Activated T-helper 17 cell treated with anti-CD3 and anti-CD28 coated beads, Interleukin-2, amount 50 U/mL, for 72 hours (primary cell): Measurements from ENCODE around the gene MED29. TPM values are rescaled to one million over a fixed set of nuclear protein-coding genes. Genes with fewer than 3 reads are reported as not detected.

ENCODE experiments used
- total RNA-seq, 2 donors: library from RNA; stranded (reverse); gene quantifications; one replicate each; pipeline ENCODE4 v1.2.3, GENCODE V29; 2022

MED29 gene
- total RNA-seq, 2 donors from 2014 or later, result 24.6 to 27.7 TPM

Other genes with a start within 250 kb of the MED29 start
- not detected for gene NCCRP1, start 194.4 kb upstream of the MED29 start, total RNA-seq
- gene SYCN, start 187.1 kb upstream of the MED29 start, total RNA-seq, result not detected
- not detected for gene IFNL3, start 146.4 kb upstream of the MED29 start, total RNA-seq
- not detected for gene IFNL4, start 142.5 kb upstream of the MED29 start, total RNA-seq
- not detected for gene IFNL2, start 123.0 kb upstream of the MED29 start, total RNA-seq
- gene IFNL1, start 95.0 kb upstream of the MED29 start, total RNA-seq, result under 1 TPM in 1 of 2 donors, not detected in 1; 0.42 TPM
- gene LRFN1, start 70.5 kb upstream of the MED29 start, total RNA-seq, result 1 to 10 TPM; 3.7 to 10.0 TPM
- gene GMFG, start 55.3 kb upstream of the MED29 start, total RNA-seq, result 100 to 1,000 TPM; 330 to 351 TPM
- 10 to 100 TPM; 52.8 to 75.1 TPM for gene SAMD4B, start 49.0 kb upstream of the MED29 start, total RNA-seq
- 10 to 100 TPM; 46.6 to 58.6 TPM for gene PAF1, start 272 bp upstream of the MED29 start, total RNA-seq
- 100 to 1,000 TPM in 1 of 2 donors, 10 to 100 TPM in 1; 67.4 to 265 TPM for gene ZFP36, start 15.5 kb downstream of the MED29 start, total RNA-seq
- gene PLEKHG2, start 21.3 kb downstream of the MED29 start, total RNA-seq, result 10 to 100 TPM; 51.2 to 69.4 TPM
- 1,000 to 10,000 TPM; 2,984 to 3,090 TPM for gene RPS16, start 44.6 kb downstream of the MED29 start, total RNA-seq
- 100 to 1,000 TPM; 182 to 239 TPM for gene SUPT5H, start 54.2 kb downstream of the MED29 start, total RNA-seq
- gene TIMM50, start 89.5 kb downstream of the MED29 start, total RNA-seq, result 10 to 100 TPM; 51.5 to 95.1 TPM
- 1 to 10 TPM in 1 of 2 donors, under 1 TPM in 1; 0.16 to 1.2 TPM for gene DLL3, start 107.6 kb downstream of the MED29 start, total RNA-seq
- not detected for gene SELENOV, start 123.8 kb downstream of the MED29 start, total RNA-seq
- gene EID2B, start 141.5 kb downstream of the MED29 start, total RNA-seq, result 1 to 10 TPM; 2.8 to 3.2 TPM
- gene EID2, start 148.8 kb downstream of the MED29 start, total RNA-seq, result 10 to 100 TPM in 1 of 2 donors, 1 to 10 TPM in 1; 9.4 to 13.4 TPM
- gene LGALS13, start 211.1 kb downstream of the MED29 start, total RNA-seq, result not detected